Cardiac fibroblast (primary cell): ENCODE results near the gene RTCA.
"Not testable (repeated sequence)": the region's sequence is repeated elsewhere in the genome, so short reads cannot be mapped to it uniquely, and the experiment has no call there.

Source experiments
- DNase-seq, 2 donors: peaks; one replicate each; pipeline versions ENCODE4 v3.0.0 to v3.0.0-alpha.2; 2010; ENCODE audit warnings: low read depth in 2 of 2
- H3K4me3 ChIP-seq, 2 donors: replicated peaks in 1 of 2; 1 replicate in 1 of 2; 2 replicates in 1 of 2; pipeline ENCODE4 v1.5.1; 2011; ENCODE audit warnings: low read depth in 2 of 2, low read length in 2 of 2, mild to moderate bottlenecking in 2 of 2, moderate library complexity in 1 of 2
- CTCF ChIP-seq: IDR thresholded peaks from one replicate; pipeline ENCODE4 v1.5.1; 2011; ENCODE audit warnings: low read depth, mild to moderate bottlenecking, low read length, inconsistent platforms

Gene RTCA

GRCh38 chr1:100253552-100253951 is 12.5 kb upstream of the RTCA start:
- DNase-seq = no peak
- no peak overlapping the region for H3K4me3 ChIP-seq
- no peak for TF ChIP-seq CTCF

GRCh38 chr1:100256273-100256672 is 9.7 kb upstream of the RTCA start:
- not testable (repeated sequence) for DNase-seq, H3K4me3 ChIP-seq

- not testable (repeated sequence) for DNase-seq, H3K4me3 ChIP-seq
Measured at GRCh38 chr1:100258427-100258826, 7.6 kb upstream of the RTCA start.

- no peak for DNase-seq
- no peak overlapping the region for H3K4me3 ChIP-seq
- TF ChIP-seq CTCF = no peak
Measured at GRCh38 chr1:100261686-100262085, 4.3 kb upstream of the RTCA start.

- DNase-seq = not testable (repeated sequence)
Measured at GRCh38 chr1:100264081-100264480, 1.9 kb upstream of the RTCA start.

GRCh38 chr1:100265562-100265930 is 470 bp upstream of the RTCA start:
- peak overlapping the region; percentile 95 to 98 for H3K4me3 ChIP-seq
- no peak for TF ChIP-seq CTCF
- DNase-seq = peak; percentile 60 to 61

More at GRCh38 chr1:100264081-100264480, 1.9 kb upstream of the RTCA start:
- not testable (repeated sequence) for H3K4me3 ChIP-seq

GRCh38 chr1:100266741-100267140 is 725 bp downstream of the RTCA start:
- DNase-seq = peak; percentile 7 to 10
- peak overlapping the region; percentile 95 to 98 for H3K4me3 ChIP-seq
- TF ChIP-seq CTCF = no peak

GRCh38 chr1:100267284-100267683 is 1.3 kb downstream of the RTCA start:
- DNase-seq = no peak
- no peak for TF ChIP-seq CTCF
- H3K4me3 ChIP-seq = peak overlapping the region; percentile 95 to 98

GRCh38 chr1:100268202-100268601 is 2.2 kb downstream of the RTCA start:
- no peak for DNase-seq
- no peak overlapping the region for H3K4me3 ChIP-seq
- no peak for TF ChIP-seq CTCF
